ENCODE data around the gene GNAI3. TPM values are rescaled to one million over a fixed set of nuclear protein-coding genes. Genes with fewer than 3 reads are reported as not detected.

GNAI3 gene
- total and polyA plus RNA-seq, 2 donors (not counting 1 experiment from before 2014, with no cell fraction given) = 11.4 to 14.4 TPM

DNA sequence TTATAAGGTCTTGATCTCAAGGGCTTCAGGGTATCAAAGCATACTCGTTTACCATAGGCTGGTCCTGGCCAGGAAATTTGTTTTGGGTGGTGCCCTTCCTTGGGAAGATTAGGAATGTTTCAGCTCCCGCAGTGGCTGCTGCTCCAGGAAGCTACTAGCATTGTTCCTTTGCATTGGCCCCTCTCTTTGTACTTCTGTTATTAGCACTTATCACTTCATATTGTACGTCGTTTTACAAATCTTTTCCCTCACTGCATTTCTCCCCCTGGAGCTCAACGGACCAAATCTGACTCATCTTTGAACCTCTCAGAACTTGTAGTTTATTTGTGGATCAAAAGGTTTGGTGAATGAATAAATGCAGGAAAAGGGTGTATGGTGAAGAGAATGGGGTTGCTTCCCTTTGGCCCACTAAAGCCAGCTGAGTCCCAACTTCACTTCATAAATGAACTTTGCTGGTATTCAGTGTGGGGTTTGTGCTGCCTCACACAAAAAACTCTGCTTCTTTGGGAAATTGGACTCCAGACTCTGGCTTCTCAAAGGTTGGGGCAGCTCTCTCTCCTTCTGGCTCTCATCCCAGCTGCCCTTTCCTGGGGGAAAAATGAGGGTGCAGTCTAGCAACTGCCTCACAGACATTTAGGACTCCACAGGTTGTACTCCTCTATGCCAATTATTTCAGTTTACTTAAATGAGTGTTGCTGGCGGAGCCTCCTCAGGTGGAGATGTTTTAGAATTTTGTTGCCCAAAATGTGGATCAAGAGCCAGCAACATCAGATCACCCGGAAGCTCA, 65.1 kb downstream of the GNAI3 start:
- Histone ChIP-seq H3K79me2 (ENCODE audit: control insufficient read depth, insufficient read depth, low read length) (no peaks in the 10 kb centered on the region), H3K4me3 (replicated peaks in 1 of 4; ENCODE audit: control extremely low read depth in 1 of 4, insufficient read depth in 1 of 4, low read depth in 3 of 4, low read length in 4 of 4) (no peak overlapping the region), H3K27me3 (ENCODE audit: control insufficient read depth, insufficient read depth, low read length) (no peaks in the 10 kb centered on the region), H3K9me3 (ENCODE audit: control insufficient read depth, insufficient read depth, low read depth, low read length) (no peaks in the 10 kb centered on the region), H3K4me2 (ENCODE audit: extremely low read depth, insufficient read depth, low read length) (peak overlapping the region; percentile 48), H3K4me1 (ENCODE audit: control insufficient read depth, extremely low read depth, insufficient read depth, low read length) (peaks cover 19% of the 10 kb centered on the region), H3K36me3 (ENCODE audit: control insufficient read depth, insufficient read depth, low read length) (no peaks in the 10 kb centered on the region), H3K9ac (ENCODE audit: insufficient read depth, low read length) (no peak overlapping the region), H2AFZ (ENCODE audit: low read length) (no peak overlapping the region), H3K27ac (ENCODE audit: insufficient read depth, low read length) (no peak overlapping the region), H4K20me1 (ENCODE audit: control insufficient read depth, extremely low read depth, insufficient read depth, low read length) (no peaks in the 10 kb centered on the region)
- no peak for TF ChIP-seq EZH2 (IDR thresholded peaks at IDR 0.05; ENCODE audit: low read length, missing control alignments)
- DNase-seq (ENCODE audit: low read depth in 2 of 2) = peak; percentile 62 to 79

- no peaks in the 10 kb centered on the region for H3K9me3 ChIP-seq (ENCODE audit: control insufficient read depth, insufficient read depth, low read depth, low read length)
- H3K79me2 ChIP-seq (ENCODE audit: control insufficient read depth, insufficient read depth, low read length) = peaks cover 5% of the 10 kb centered on the region
- no peak for DNase-seq (ENCODE audit: low read depth in 2 of 2)
- H3K36me3 ChIP-seq (ENCODE audit: control insufficient read depth, insufficient read depth, low read length) = no peaks in the 10 kb centered on the region
- no peak overlapping the region for H3K9ac ChIP-seq (ENCODE audit: insufficient read depth, low read length)
- H3K4me2 ChIP-seq (ENCODE audit: extremely low read depth, insufficient read depth, low read length) = no peak overlapping the region
- no peak overlapping the region for H3K4me3 ChIP-seq (replicated peaks in 1 of 4; ENCODE audit: control extremely low read depth in 1 of 4, insufficient read depth in 1 of 4, low read depth in 3 of 4, low read length in 4 of 4)
- no peak for TF ChIP-seq EZH2 (IDR thresholded peaks at IDR 0.05; ENCODE audit: low read length, missing control alignments)
- TF ChIP-seq, protein P1, sequence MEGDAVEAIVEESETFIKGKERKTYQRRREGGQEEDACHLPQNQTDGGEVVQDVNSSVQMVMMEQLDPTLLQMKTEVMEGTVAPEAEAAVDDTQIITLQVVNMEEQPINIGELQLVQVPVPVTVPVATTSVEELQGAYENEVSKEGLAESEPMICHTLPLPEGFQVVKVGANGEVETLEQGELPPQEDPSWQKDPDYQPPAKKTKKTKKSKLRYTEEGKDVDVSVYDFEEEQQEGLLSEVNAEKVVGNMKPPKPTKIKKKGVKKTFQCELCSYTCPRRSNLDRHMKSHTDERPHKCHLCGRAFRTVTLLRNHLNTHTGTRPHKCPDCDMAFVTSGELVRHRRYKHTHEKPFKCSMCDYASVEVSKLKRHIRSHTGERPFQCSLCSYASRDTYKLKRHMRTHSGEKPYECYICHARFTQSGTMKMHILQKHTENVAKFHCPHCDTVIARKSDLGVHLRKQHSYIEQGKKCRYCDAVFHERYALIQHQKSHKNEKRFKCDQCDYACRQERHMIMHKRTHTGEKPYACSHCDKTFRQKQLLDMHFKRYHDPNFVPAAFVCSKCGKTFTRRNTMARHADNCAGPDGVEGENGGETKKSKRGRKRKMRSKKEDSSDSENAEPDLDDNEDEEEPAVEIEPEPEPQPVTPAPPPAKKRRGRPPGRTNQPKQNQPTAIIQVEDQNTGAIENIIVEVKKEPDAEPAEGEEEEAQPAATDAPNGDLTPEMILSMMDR (conservative IDR thresholded peaks at IDR 0.05 in 1 of 2, IDR thresholded peaks at IDR 0.05 in 1 of 2; ENCODE audit: low read depth in 1 of 2, low read length in 2 of 2) = no peak
- no peaks in the 10 kb centered on the region for H3K27me3 ChIP-seq (ENCODE audit: control insufficient read depth, insufficient read depth, low read length)
- peaks cover 19% of the 10 kb centered on the region for H3K4me1 ChIP-seq (ENCODE audit: control insufficient read depth, extremely low read depth, insufficient read depth, low read length)
- H4K20me1 ChIP-seq (ENCODE audit: control insufficient read depth, extremely low read depth, insufficient read depth, low read length) = no peaks in the 10 kb centered on the region
- no peak overlapping the region for H2AFZ ChIP-seq (ENCODE audit: low read length)
- no peak overlapping the region for H3K27ac ChIP-seq (ENCODE audit: insufficient read depth, low read length)
Observed at GRCh38 chr1:109615879-109616278, 67.5 kb downstream of the GNAI3 start.

GRCh38 chr1:109616391-109616790, 68.0 kb downstream of the GNAI3 start:
- peaks cover 10% of the 10 kb centered on the region for H3K79me2 ChIP-seq (ENCODE audit: control insufficient read depth, insufficient read depth, low read length)
- no peak overlapping the region for H3K4me3 ChIP-seq (replicated peaks in 1 of 4; ENCODE audit: control extremely low read depth in 1 of 4, insufficient read depth in 1 of 4, low read depth in 3 of 4, low read length in 4 of 4)
- no peak overlapping the region for H3K9ac ChIP-seq (ENCODE audit: insufficient read depth, low read length)
- H3K9me3 ChIP-seq (ENCODE audit: control insufficient read depth, insufficient read depth, low read depth, low read length) = no peaks in the 10 kb centered on the region
- no peak for DNase-seq (ENCODE audit: low read depth in 2 of 2)
- H2AFZ ChIP-seq (ENCODE audit: low read length) = no peak overlapping the region
- TF ChIP-seq, protein P1 (conservative IDR thresholded peaks at IDR 0.05 in 1 of 2, IDR thresholded peaks at IDR 0.05 in 1 of 2; ENCODE audit: low read depth in 1 of 2, low read length in 2 of 2) = no peak
- TF ChIP-seq EZH2 (IDR thresholded peaks at IDR 0.05; ENCODE audit: low read length, missing control alignments) = no peak
- no peaks in the 10 kb centered on the region for H3K27me3 ChIP-seq (ENCODE audit: control insufficient read depth, insufficient read depth, low read length)
- peaks cover 19% of the 10 kb centered on the region for H3K4me1 ChIP-seq (ENCODE audit: control insufficient read depth, extremely low read depth, insufficient read depth, low read length)
- H3K27ac ChIP-seq (ENCODE audit: insufficient read depth, low read length) = no peak overlapping the region
- no peaks in the 10 kb centered on the region for H4K20me1 ChIP-seq (ENCODE audit: control insufficient read depth, extremely low read depth, insufficient read depth, low read length)
- no peak overlapping the region for H3K4me2 ChIP-seq (ENCODE audit: extremely low read depth, insufficient read depth, low read length)
- no peaks in the 10 kb centered on the region for H3K36me3 ChIP-seq (ENCODE audit: control insufficient read depth, insufficient read depth, low read length)
